Measurements from ENCODE around the gene PCNX3.

PCNX3 gene

DNA sequence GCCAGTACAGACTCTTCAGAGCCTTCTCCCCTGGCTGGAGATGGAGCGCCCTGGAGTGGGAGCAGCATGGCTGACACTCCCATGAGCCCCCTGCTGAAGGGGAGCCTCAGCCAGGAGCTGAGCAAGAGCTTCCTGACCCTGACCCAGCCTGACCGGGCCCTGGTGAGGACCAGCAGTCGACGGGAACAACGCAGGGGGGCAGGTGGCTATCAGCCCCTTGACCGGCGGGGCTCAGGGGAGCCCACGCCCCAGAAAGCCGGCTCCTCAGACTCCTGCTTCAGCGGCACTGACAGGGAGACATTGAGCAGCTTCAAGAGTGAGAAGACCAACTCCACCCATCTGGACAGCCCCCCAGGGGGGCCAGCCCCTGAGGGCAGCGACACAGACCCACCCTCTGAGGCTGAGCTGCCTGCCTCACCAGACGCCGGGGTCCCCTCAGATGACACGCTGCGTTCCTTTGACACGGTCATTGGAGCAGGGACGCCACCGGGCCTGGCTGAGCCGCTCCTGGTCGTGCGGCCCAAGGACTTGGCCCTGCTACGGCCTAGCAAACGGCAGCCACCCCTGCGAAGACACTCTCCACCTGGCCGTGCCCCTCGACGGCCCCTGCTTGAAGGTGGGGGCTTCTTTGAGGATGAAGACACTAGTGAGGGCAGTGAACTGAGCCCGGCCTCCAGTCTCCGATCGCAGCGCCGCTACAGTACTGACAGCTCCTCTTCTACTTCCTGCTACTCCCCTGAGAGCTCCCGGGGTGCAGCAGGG lies 2.6 kb downstream of the PCNX3 start:
- in situ Hi-C loops (cut with MboI; ENCODE audit: low sequenced_read_pairs) = no loop called here

DNA sequence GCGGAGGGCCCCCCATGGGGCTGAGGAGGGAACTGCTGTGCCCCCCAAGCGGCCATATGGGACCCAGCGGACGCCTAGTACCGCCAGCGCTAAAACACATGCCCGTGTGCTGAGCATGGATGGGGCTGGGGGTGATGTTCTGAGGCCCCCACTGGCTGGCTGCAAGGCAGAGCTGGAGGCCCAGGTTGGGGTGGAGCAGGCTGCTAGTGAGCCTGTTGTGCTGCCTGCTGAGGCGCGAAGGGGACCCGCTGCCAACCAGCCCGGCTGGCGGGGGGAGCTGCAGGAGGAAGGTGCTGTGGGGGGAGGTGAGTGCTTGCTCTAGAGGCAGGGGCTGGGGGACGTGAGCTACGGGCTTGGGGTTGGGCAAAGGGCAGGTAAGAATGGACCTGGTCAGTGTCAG lies 3.2 kb downstream of the PCNX3 start:
- in situ Hi-C loops (cut with MboI; ENCODE audit: low sequenced_read_pairs) = no loop called here

DNA sequence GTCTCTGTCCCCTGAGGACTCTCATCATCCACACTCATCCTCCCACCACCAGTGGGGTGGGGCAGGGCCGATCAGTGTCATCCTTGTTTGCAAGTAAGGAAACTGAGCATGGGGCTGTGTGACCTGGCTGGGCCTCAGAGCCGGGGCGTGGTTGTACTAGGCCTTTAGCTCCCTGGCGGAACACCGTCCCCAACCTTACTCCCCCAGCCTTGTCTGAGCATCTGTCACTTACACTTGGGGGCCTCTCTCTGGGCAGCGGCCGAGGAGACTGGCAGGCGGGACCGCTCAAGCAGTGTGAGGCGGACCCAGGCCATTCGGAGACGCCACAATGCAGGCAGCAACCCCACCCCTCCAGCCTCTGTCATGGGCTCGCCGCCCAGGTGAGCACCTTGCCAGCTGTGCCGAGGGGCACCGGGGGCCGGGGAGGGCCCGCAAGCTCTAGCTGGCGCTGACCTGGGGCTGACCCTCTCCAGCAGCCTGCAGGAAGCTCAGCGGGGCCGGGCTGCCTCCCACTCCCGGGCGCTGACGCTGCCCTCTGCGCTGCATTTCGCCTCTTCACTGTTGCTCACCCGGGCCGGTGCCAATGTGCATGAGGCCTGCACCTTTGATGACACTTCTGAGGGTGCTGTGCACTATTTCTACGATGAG lies 3.8 kb downstream of the PCNX3 start:
- in situ Hi-C loops (cut with MboI; ENCODE audit: low sequenced_read_pairs) = no loop called here

DNA sequence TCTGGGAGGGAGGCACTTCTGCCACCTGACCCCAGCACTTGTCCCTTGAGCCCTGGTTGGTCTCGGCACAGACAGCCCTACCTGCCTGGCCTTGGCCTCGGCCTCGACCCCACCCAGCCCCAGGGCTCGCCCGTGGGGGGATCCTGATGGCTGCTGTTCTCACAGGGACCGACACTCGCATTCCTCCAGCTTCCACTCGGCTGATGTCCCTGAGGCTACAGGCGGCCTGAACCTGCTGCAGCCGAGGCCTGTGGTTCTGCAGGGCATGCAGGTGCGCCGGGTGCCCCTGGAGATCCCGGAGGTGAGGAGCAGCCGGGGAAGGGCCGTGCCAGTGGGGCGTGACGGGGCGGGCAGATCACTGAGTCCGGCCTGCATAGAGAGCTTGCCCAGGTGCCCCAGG lies 5.1 kb downstream of the PCNX3 start:
- in situ Hi-C loops (cut with MboI; ENCODE audit: low sequenced_read_pairs) = no loop called here

DNA sequence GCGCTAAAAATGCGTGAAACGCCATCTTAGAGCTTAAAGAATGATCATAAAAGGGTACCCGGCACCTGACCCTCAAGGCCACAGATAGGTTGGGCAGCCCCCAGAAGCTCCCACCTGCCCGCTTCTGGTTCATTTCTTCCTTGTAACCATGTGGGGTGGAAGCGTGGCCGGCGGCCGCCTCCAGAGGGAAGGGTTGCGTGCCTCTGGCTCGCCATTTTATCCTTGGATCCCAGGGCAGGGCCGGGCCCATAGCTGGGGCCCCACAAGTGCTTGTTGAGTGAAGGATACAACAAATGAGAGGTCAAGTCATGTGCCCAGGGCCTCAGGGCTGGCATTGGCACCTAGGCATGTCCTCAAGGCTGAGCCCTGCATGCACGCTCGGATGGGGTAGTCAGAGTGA lies 5.9 kb downstream of the PCNX3 start:
- in situ Hi-C loops (cut with MboI; ENCODE audit: low sequenced_read_pairs) = no loop called here

DNA sequence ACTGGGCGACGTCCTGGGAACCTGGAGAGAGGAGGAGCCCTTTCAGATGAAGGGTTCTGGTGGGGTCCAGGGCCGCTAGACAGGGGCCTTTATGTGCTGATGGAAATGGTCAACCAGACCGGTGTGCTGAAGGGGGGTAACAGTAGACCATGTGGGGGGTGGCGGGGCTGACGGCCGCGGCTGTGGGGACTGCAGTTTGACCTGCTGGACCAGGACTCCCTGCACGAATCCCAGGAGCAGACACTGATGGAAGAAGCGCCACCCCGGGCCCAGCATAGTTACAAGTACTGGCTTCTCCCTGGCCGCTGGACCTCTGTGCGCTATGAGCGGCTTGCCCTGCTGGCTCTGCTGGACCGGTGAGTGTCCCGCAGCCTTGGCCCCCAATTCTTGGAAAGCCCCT lies 6.4 kb downstream of the PCNX3 start:
- in situ Hi-C loops (cut with MboI; ENCODE audit: low sequenced_read_pairs) = no loop called here

DNA sequence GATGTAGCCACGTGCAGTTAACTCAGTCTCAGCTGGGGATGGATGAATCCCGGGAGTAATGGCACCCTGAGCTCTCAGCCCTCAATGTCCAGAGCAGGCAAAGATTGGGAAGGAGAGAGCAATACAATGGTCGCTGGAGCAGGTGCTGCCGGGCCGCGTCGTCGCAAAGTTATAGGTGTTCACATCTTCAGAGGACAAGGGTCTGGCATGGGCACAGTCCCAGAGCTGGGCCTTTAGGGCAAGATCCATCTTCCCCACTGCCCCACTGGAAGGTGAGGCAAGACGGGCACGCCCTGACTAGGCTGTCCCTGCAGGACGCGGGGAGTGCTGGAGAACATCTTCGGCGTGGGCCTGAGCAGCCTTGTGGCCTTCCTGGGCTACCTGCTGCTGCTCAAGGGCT lies 7.6 kb downstream of the PCNX3 start:
- in situ Hi-C loops (cut with MboI; ENCODE audit: low sequenced_read_pairs) = no loop called here

DNA sequence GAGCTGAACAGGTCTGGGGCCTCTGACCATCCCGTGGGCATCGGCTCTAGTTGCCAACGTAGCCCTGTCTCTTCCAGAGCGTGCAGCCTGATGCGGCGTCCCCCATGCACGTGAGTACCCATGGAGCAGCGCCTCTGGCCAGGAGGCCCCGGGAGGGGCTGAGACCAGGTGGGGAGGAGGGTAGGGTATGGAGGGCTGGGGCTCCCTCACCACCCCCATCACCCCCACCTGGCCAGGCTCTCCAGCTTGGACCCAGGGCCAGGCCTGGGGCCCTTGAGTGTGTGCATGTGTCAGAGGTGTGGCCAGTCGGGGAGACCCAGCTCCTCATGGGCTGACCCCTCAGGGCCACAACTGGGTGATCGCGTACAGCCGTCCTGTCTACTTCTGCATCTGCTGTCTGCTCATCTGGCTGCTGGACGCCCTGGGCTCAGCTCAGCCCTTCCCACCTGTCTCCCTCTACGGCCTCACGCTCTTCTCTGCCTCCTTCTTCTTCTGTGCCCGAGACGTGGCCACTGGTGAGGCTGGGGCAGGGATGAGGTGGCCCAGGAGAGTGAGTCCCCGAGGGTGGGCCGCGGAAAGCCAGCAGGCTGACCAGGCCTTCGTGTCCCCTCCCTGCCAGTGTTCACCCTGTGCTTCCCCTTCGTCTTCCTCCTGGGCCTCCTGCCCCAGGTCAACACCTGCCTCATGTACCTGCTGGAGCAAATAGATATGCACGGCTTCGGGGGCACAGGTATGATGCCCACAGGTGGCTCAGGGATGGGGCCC lies 8.5 kb downstream of the PCNX3 start:
- in situ Hi-C loops (cut with MboI; ENCODE audit: low sequenced_read_pairs) = no loop called here

DNA sequence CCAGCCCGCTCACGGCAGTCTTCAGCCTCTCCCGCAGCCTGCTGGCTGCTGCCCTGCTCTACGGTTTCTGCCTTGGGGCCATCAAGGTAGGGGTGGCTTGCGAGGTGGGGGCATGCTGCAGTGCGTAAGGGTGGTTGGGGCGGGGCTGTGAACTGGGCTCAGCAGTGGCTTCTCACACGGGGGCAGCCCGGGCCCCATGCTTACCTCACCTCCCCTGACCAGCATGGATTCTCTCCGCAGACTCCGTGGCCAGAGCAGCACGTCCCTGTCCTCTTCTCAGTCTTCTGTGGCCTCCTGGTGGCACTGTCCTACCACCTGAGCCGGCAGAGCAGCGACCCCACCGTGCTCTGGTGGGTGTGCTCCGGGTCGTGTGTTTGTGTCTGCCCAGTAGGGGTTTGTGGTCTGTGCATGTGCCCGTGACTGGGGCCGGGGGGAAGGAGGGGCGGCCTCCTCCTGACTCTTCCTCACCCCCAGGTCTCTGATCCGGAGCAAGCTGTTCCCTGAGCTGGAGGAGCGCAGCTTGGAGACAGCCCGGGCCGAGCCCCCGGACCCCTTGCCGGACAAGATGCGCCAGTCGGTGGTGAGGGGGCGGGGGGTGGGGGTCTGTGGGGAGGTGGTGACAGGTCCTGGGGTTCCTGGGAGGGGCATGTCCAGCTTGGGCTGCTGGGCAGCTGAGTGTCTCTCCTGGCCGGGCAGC lies 9.5 kb downstream of the PCNX3 start:
- in situ Hi-C loops (cut with MboI; ENCODE audit: low sequenced_read_pairs) = no loop called here

DNA sequence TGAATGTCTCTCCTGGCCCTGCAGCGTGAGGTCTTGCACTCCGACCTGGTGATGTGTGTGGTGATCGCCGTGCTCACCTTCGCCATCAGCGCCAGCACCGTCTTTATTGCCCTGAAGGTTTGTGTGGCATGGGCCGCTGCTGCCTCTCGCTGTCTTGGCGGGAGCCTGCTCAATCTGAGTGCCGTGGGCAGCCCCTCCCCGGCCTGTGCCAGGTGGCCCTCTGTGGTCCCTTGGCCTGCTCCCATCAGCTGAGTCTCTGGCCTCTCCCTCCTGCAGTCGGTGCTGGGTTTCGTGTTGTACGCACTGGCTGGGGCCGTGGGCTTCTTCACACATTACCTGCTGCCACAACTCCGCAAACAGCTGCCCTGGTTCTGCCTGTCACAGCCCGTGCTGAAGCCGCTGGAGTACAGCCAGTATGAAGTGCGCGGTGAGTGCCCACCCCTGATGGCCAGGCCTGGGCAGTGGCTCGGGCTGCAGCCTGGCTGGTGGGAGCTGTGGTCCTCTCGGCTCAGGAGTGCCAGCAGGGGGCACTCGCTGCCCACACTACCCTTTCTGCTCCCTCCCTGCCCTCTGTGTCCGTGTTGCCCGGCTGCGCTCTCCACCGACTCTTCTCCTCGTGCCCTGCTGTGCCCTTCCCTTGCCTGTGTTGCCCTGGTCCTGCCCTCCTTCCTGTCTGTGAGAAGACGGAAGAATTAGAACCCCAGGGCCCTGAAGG lies 10.2 kb downstream of the PCNX3 start:
- in situ Hi-C loops (cut with MboI; ENCODE audit: low sequenced_read_pairs) = no loop called here

DNA sequence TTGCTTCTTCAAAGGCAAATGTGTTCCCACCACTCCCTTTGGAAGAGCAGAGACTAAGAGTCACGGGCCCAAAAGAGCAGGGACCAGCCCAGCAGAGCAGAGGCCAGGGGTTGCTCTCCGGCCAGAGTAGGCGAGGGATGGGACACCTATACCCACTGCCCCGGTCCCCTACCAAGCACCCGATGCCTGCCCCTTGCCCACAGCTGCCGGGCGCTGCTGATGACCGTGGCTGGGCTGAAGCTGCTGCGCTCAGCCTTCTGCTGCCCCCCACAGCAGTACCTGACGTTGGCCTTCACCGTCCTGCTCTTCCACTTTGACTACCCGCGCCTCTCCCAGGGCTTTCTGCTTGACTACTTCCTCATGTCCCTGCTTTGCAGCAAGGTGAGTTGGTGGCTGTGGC lies 11.6 kb downstream of the PCNX3 start:
- in situ Hi-C loops (cut with MboI; ENCODE audit: low sequenced_read_pairs) = no loop called here

DNA sequence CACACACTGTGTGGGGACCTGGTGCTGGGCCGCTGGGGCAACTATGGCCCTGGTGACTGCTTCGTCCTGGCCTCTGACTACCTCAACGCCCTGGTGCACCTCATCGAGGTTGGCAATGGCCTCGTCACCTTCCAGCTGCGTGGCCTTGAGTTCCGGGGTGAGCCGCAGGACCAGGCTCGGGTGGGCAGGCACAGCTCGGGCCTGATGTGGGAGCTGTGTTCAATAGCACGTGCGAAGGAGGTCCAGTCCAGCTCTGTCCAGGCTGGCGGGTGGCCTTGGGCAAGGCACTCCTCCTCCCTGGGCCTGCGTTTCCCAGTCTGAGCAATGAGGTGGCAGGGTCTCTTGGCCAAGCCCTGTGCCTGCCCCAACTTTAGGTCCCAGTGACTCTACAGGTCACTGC lies 14.0 kb downstream of the PCNX3 start:
- in situ Hi-C loops (cut with MboI; ENCODE audit: low sequenced_read_pairs) = no loop called here

DNA sequence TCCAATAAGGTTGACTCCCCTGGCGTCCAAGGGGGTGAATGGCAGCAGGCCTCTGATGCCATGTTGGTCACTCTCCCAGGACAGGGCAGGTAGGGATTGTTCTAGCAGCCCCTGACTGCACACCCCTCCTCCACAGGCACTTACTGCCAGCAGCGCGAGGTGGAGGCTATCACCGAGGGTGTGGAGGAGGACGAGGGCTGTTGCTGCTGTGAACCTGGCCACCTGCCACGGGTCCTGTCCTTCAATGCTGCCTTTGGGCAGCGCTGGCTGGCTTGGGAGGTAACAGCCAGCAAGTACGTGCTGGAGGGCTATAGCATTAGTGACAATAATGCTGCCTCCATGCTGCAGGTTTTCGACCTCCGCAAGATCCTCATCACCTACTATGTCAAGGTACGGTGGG lies 14.6 kb downstream of the PCNX3 start:
- in situ Hi-C loops (cut with MboI; ENCODE audit: low sequenced_read_pairs) = no loop called here

DNA sequence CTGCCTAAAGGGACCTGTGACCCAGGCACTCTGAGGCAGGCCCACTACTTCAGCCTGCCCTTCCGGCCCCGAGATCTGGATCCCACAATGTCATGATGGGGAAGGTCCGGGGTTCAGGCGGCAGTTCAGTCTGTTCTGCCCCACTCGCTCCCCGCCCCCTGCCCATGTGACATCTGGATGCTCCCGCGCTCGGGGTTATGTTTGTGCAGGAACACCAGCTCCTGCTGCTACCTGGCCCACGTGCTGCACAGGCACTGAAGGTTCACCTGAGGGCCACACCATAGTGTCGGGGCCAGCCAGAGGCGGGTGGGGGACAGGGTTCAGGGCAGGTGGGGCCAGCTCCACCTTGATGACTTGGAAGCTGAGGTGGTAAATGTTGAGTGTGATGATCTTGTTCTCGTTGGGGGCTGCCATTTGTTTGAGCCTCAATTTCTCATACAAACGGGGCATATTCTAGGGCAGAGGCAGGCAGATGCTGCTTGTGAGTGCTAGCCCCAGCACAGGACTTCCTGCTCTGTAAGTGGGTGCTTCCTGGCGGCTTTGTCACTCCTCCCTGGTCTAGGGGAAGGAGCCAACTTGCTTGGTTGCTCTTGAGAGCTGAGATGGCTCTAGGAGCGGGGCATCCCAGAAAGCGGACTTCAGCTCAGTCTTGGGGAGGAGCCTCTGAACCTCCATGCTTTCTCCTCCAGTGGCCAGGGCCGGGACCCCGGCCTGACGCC lies 18.0 kb downstream of the PCNX3 start:
- in situ Hi-C loops (cut with MboI; ENCODE audit: low sequenced_read_pairs) = no loop called here

DNA sequence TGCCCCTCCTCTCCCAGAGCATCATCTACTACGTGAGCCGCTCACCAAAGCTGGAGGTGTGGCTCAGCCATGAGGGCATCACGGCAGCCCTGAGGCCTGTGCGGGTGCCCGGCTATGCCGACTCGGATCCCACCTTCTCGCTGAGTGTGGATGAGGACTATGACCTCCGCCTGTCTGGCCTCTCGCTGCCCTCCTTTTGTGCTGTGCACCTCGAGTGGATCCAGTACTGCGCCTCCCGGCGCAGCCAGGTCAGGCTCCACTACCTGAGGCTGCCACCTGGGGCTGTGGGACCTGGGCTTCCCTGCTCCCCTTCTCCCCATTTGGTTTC lies 18.5 kb downstream of the PCNX3 start:
- in situ Hi-C loops (cut with MboI; ENCODE audit: low sequenced_read_pairs) = no loop called here

DNA sequence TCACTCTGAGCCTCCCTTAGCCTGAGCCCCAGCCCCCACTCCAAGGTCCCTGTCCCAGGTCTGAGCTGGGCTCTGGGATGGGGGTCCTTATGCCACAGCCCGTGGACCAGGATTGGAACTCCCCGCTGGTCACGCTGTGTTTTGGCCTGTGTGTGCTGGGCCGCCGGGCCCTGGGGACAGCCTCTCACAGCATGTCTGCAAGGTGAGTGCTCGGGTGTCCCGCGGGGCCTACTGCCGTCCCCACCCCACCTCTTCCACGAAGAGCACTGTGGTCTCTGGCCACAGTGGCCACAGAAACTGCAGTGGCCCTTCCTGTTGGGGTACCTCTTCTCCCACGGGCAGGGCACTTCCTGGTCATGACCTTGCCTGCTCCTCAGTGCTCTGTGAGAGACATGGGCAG lies 18.9 kb downstream of the PCNX3 start:
- in situ Hi-C loops (cut with MboI; ENCODE audit: low sequenced_read_pairs) = no loop called here

DNA sequence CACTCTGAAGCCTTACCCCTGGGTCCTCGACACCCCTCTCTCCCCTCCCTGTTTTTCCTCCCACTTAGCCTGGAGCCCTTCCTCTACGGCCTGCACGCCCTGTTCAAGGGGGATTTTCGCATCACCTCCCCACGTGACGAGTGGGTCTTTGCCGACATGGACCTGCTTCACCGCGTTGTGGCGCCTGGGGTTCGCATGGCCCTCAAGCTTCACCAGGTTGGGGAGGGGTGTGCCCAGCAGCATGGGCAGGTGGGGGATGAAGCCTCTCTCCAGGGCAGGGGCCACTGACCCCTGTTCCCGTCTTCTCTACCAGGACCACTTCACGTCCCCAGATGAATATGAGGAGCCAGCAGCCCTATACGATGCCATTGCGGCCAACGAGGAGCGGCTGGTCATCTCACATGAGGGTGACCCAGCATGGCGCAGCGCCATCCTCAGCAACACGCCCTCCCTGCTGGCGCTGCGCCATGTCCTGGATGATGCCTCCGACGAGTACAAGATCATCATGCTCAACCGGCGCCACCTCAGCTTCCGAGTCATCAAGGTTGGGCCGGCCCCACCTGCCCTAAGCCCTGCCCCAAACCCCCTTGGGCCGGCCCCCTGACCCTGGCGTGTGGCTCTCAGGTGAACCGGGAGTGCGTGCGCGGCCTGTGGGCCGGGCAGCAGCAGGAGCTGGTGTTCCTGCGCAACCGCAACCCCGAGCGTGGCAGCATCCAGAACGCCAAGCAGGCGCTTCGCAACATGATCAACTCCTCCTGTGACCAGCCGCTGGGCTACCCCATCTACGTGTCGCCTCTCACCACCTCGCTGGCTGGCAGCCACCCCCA lies 19.5 kb downstream of the PCNX3 start:
- in situ Hi-C loops (cut with MboI; ENCODE audit: low sequenced_read_pairs) = no loop called here

DNA sequence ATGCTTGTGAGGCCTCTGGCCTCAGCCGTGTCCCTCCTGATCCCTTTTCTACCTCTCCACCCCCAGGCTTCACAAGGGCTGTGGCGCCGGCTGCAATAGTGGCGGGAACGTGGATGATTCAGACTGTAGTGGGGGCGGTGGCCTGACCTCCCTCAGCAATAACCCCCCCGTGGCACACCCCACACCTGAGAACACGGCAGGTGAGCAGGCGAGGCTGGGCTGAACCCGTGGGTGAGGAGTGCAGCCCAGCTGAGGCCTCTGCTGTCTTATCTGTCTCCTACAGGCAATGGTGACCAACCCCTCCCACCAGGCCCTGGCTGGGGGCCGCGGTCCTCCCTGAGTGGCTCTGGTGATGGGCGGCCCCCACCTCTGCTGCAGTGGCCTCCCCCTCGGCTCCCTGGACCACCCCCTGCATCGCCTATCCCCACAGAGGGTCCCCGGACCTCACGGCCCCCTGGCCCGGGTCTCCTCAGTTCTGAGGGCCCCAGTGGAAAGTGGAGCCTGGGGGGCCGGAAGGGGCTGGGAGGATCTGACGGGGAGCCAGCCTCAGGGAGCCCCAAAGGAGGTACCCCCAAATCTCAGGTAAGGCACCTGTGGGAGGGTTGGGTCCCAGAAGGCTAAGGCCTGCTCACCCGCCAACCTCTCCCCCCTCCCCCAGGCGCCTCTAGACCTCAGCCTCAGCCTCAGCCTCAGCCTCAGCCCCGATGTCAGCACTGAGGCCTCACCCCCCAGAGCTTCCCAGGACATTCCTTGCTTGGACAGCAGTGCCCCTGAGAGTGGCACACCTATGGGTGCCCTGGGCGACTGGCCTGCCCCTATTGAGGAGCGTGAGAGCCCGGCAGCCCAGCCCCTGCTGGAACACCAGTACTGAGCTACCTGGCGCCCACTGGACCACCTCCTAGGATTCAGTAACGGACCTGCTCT lies 20.8 kb downstream of the PCNX3 start:
- in situ Hi-C loops (cut with MboI; ENCODE audit: low sequenced_read_pairs) = no loop called here
